ENCODE results near the gene SLC25A46.
A peak's percentile ranks its signal among the peaks of the same experiment; 100 is the strongest.
"Not testable (repeated sequence)": the region's sequence is repeated elsewhere in the genome, so short reads cannot be mapped to it uniquely, and the experiment has no call there.

Gene SLC25A46

GRCh38 chr5:110738812-110739651 is at the start of gene SLC25A46:
Gene SLC25A46, plus strand, starts transcription at chr5:110739007. Its CDS starts 113 bp downstream, at chr5:110739120.
- DNase-seq (ENCODE audit: low spot score) = peak; percentile 91

GRCh38 chr5:110690587-110690986 is 48.2 kb upstream of the SLC25A46 start:
- DNase-seq (ENCODE audit: low spot score) = not testable (repeated sequence)

- DNase-seq (ENCODE audit: low spot score) = not testable (repeated sequence)
Measured at GRCh38 chr5:110692669-110693068, 46.1 kb upstream of the SLC25A46 start.

- DNase-seq (ENCODE audit: low spot score) = no peak
Measured at GRCh38 chr5:110702300-110702699, 36.5 kb upstream of the SLC25A46 start.

GRCh38 chr5:110702704-110703103 is 36.1 kb upstream of the SLC25A46 start:
- DNase-seq (ENCODE audit: low spot score) = no peak

GRCh38 chr5:110703481-110703880 is 35.3 kb upstream of the SLC25A46 start:
- DNase-seq (ENCODE audit: low spot score) = no peak

GRCh38 chr5:110705349-110705748 is 33.5 kb upstream of the SLC25A46 start:
- DNase-seq (ENCODE audit: low spot score) = no peak

- DNase-seq (ENCODE audit: low spot score) = no peak
Measured at GRCh38 chr5:110707260-110707844, 31.5 kb upstream of the SLC25A46 start.

- no peak for DNase-seq (ENCODE audit: low spot score)
Measured at GRCh38 chr5:110716247-110717245, 22.3 kb upstream of the SLC25A46 start.

- peak; percentile 11 for DNase-seq (ENCODE audit: low spot score)
Measured at GRCh38 chr5:110718311-110718710, 20.5 kb upstream of the SLC25A46 start.

- peak; percentile 75 for DNase-seq (ENCODE audit: low spot score)
Measured at GRCh38 chr5:110726249-110727024, 12.4 kb upstream of the SLC25A46 start, which contains the start of gene TMEM232. Gene TMEM232, minus strand, starts transcription at chr5:110726671. Its CDS starts 59,319 bp downstream, at chr5:110667352.

GRCh38 chr5:110727025-110727314 is 11.8 kb upstream of the SLC25A46 start:
- DNase-seq (ENCODE audit: low spot score) = no peak

- DNase-seq (ENCODE audit: low spot score) = not testable (repeated sequence)
Measured at GRCh38 chr5:110731499-110731898, 7.3 kb upstream of the SLC25A46 start.

GRCh38 chr5:110734101-110734500 is 4.7 kb upstream of the SLC25A46 start:
- no peak for DNase-seq (ENCODE audit: low spot score)

- peak; percentile 12 for DNase-seq (ENCODE audit: low spot score)
Measured at GRCh38 chr5:110735556-110735955, 3.3 kb upstream of the SLC25A46 start.

GRCh38 chr5:110736753-110737152 is 2.1 kb upstream of the SLC25A46 start:
- no peak for DNase-seq (ENCODE audit: low spot score)

- no peak for DNase-seq (ENCODE audit: low spot score)
Measured at GRCh38 chr5:110738503-110738811, 350 bp upstream of the SLC25A46 start.

- DNase-seq (ENCODE audit: low spot score) = no peak
Measured at GRCh38 chr5:110751902-110752762, 13.3 kb downstream of the SLC25A46 start.

GRCh38 chr5:110752953-110753352 is 14.1 kb downstream of the SLC25A46 start:
- DNase-seq (ENCODE audit: low spot score) = no peak

- DNase-seq (ENCODE audit: low spot score) = no peak
Measured at GRCh38 chr5:110753600-110753999, 14.8 kb downstream of the SLC25A46 start.

GRCh38 chr5:110754181-110754580 is 15.4 kb downstream of the SLC25A46 start:
- no peak for DNase-seq (ENCODE audit: low spot score)
